DMS53 treated with DMSO at 0.1 percent for 48 hours (cell line): ENCODE measurements around the gene CGB5.
"Not testable (repeated sequence)": the region's sequence is repeated elsewhere in the genome, so short reads cannot be mapped to it uniquely, and the experiment has no call there.

Source experiments
- DNase-seq: peaks from one replicate; lab custom pipeline; 2025; ENCODE audit not compliant: unreplicated experiment; lab: John Stamatoyannopoulos, UW

CGB5 gene

GRCh38 chr19:49043548-49043947, at the start of gene CGB5:
CGB5 (plus strand) TSS chr19:49043848; CDS start chr19:49044210, 362 bp downstream.
- not testable (repeated sequence) for DNase-seq

- no peak for DNase-seq
Measured at GRCh38 chr19:48994035-48994386, 49.6 kb upstream of the CGB5 start.

GRCh38 chr19:48997972-48998371, 45.7 kb upstream of the CGB5 start:
- no peak for DNase-seq

- no peak for DNase-seq
Measured at GRCh38 chr19:48999481-49000325, 43.9 kb upstream of the CGB5 start.

- no peak for DNase-seq
Measured at GRCh38 chr19:49004133-49004532, 39.5 kb upstream of the CGB5 start.

- DNase-seq = no peak
Measured at GRCh38 chr19:49004964-49005614, 38.6 kb upstream of the CGB5 start.

GRCh38 chr19:49006905-49007304, 36.7 kb upstream of the CGB5 start:
- DNase-seq = no peak

- DNase-seq = no peak
Measured at GRCh38 chr19:49009828-49010227, 33.8 kb upstream of the CGB5 start.

GRCh38 chr19:49010453-49010852, 33.2 kb upstream of the CGB5 start:
- no peak for DNase-seq

GRCh38 chr19:49011194-49011593, 32.5 kb upstream of the CGB5 start:
- DNase-seq = no peak

- DNase-seq = no peak
Measured at GRCh38 chr19:49014123-49014869, 29.4 kb upstream of the CGB5 start.

GRCh38 chr19:49014870-49015255, 28.8 kb upstream of the CGB5 start:
- no peak for DNase-seq

- DNase-seq = no peak
Measured at GRCh38 chr19:49016067-49016839, 27.4 kb upstream of the CGB5 start.

- DNase-seq = no peak
Measured at GRCh38 chr19:49017041-49017665, 26.5 kb upstream of the CGB5 start, which contains the start of gene LHB. LHB (minus strand) TSS chr19:49017091; CDS start chr19:49017081, 10 bp downstream.

- DNase-seq = peak; percentile 33
Measured at GRCh38 chr19:49017666-49018351, 25.8 kb upstream of the CGB5 start.

GRCh38 chr19:49018388-49019241, 25.0 kb upstream of the CGB5 start:
- not testable (repeated sequence) for DNase-seq

GRCh38 chr19:49019242-49019932, 24.3 kb upstream of the CGB5 start:
- DNase-seq = no peak

GRCh38 chr19:49020342-49020741, 23.3 kb upstream of the CGB5 start:
- DNase-seq = no peak
